Fibroblast of upper back skin (primary cell): ENCODE results near the gene COBL.

Experiments used
- DNase-seq: peaks from one replicate; pipeline ENCODE4 v3.0.0-alpha.2; 2013

COBL gene

GRCh38 chr7:51249991-51250390 lies 66.6 kb downstream of the COBL start:
- no peak for DNase-seq

- DNase-seq = peak; percentile 12
Measured at GRCh38 chr7:51249187-51249945, 67.2 kb downstream of the COBL start.

- DNase-seq = no peak
Measured at GRCh38 chr7:51246258-51247245, 70.1 kb downstream of the COBL start.

- DNase-seq = no peak
Measured at GRCh38 chr7:51244885-51245284, 71.7 kb downstream of the COBL start.

- no peak for DNase-seq
Measured at GRCh38 chr7:51244053-51244452, 72.6 kb downstream of the COBL start.

GRCh38 chr7:51243631-51244030 lies 73.0 kb downstream of the COBL start:
- DNase-seq = no peak

GRCh38 chr7:51242881-51243518 lies 73.6 kb downstream of the COBL start:
- DNase-seq = no peak

GRCh38 chr7:51242007-51242691 lies 74.5 kb downstream of the COBL start:
- no peak for DNase-seq

- DNase-seq = no peak
Measured at GRCh38 chr7:51240868-51241267, 75.7 kb downstream of the COBL start.

GRCh38 chr7:51239691-51240090 lies 76.9 kb downstream of the COBL start:
- no peak for DNase-seq

- no peak for DNase-seq
Measured at GRCh38 chr7:51238981-51239495, 77.6 kb downstream of the COBL start.

- DNase-seq = no peak
Measured at GRCh38 chr7:51237446-51238133, 79.0 kb downstream of the COBL start.

GRCh38 chr7:51236470-51237132 lies 80.0 kb downstream of the COBL start:
- no peak for DNase-seq

- DNase-seq = no peak
Measured at GRCh38 chr7:51235593-51236313, 80.9 kb downstream of the COBL start.

- no peak for DNase-seq
Measured at GRCh38 chr7:51234609-51235308, 81.8 kb downstream of the COBL start.

- DNase-seq = no peak
Measured at GRCh38 chr7:51234139-51234538, 82.5 kb downstream of the COBL start.

- no peak for DNase-seq
Measured at GRCh38 chr7:51233374-51233773, 83.2 kb downstream of the COBL start.

- no peak for DNase-seq
Measured at GRCh38 chr7:51230723-51231122, 85.9 kb downstream of the COBL start.

- DNase-seq = no peak
Measured at GRCh38 chr7:51230324-51230625, 86.3 kb downstream of the COBL start.

GRCh38 chr7:51229620-51230323 lies 86.8 kb downstream of the COBL start:
- no peak for DNase-seq
